Gastrocnemius medialis (tissue), 4 donors: ENCODE data around the gene CLEC18A. TPM values are rescaled to one million over a fixed set of nuclear protein-coding genes. Genes with fewer than 3 reads are reported as not detected.

Source experiments
- ATAC-seq, 2 donors: fragments of 150-250 bp; one replicate each; pipeline ENCODE4 v1.9.1; 2016
- DNase-seq, 2 donors: peaks; one replicate each; pipeline ENCODE4 v3.0.0-alpha.2; 2019
- H3K27ac ChIP-seq, 4 donors: fragments of 200-600 bp; sonication (generic); 1 replicate in 1 of 4; 2 replicates in 3 of 4; pipeline ENCODE4 v1.5.1; 2016 to 2018; ENCODE audit warnings: mild to moderate bottlenecking in 2 of 4, moderate library complexity in 1 of 4
- H3K27me3 ChIP-seq, 3 donors: fragments of 200-600 bp; sonication (generic) in 2 of 3; 1 replicate in 1 of 3; 2 replicates in 2 of 3; pipeline versions ENCODE4 v1.5.1 to v1.6.0; 2016 to 2019; ENCODE audit warnings: mild to moderate bottlenecking in 1 of 3, moderate library complexity in 1 of 3
- H3K36me3 ChIP-seq, 2 donors: fragments of 200-600 bp; sonication (generic) in 1 of 2; one replicate each; pipeline ENCODE4 v1.5.1; 2017 to 2018
- H3K4me1 ChIP-seq, 2 donors: fragments of 200-600 bp; sonication (generic) in 1 of 2; one replicate each; pipeline ENCODE4 v1.5.1; 2016 to 2017; ENCODE audit warnings: mild to moderate bottlenecking in 2 of 2
- H3K4me3 ChIP-seq, 4 donors: fragments of 200-600 bp; sonication (generic) in 3 of 4; 1 replicate in 1 of 4; 2 replicates in 3 of 4; pipeline ENCODE4 v1.5.1; 2016 to 2019; ENCODE audit warnings: mild to moderate bottlenecking in 2 of 4
- H3K9me3 ChIP-seq, 3 donors: fragments of 200-600 bp; sonication (generic) in 2 of 3; 1 replicate in 1 of 3; 2 replicates in 2 of 3; pipeline ENCODE4 v1.5.1; 2016 to 2019
- POLR2A ChIP-seq, 2 donors: fragments of 450-650 bp; IDR thresholded peaks; one replicate each; pipeline ENCODE4 v1.6.1; 2017; ENCODE audit warnings: antibody characterized with exemption in 2 of 2, mild to moderate bottlenecking in 2 of 2, moderate library complexity in 2 of 2
- in situ Hi-C, 4 donors: fragments of 200-750 bp; cut with MboI; loops; one replicate each; pipeline versions ENCODE4 v1.15.0 to v1.8.0; 2017; ENCODE audit warnings: low sequenced_read_pairs in 4 of 4
- intact Hi-C: fragments of 100-400 bp; cut with DNase I; formaldehyde crosslinking; loops from one replicate; pipeline ENCODE4 v1.15.1; 2023; ENCODE audit warnings: low total_unique reads
- total RNA-seq, 4 donors: library from RNA; depleted of rRNA; stranded (reverse); fragments of >200 nt; gene quantifications; one replicate each; pipeline versions ENCODE4 v1.1.0 to v1.2.3, GENCODE V29; 2016
- TF ChIP-seq, protein P1 (sequence below), 5 experiments: fragments of 450-650 bp in 3 of 5; fragments of 200-600 bp in 2 of 5; sonication (generic) in 2 of 5; IDR thresholded peaks in 4 of 5; conservative IDR thresholded peaks in 1 of 5; 1 replicate in 4 of 5; 2 replicates in 1 of 5; pipeline ENCODE4 v1.5.1; 2016 to 2019; ENCODE audit warnings: antibody characterized with exemption in 5 of 5, mild to moderate bottlenecking in 3 of 5, moderate library complexity in 3 of 5

CLEC18A gene
- total RNA-seq, 4 donors from 2014 or later, result 0.71 TPM; not detected in 3

DNA sequence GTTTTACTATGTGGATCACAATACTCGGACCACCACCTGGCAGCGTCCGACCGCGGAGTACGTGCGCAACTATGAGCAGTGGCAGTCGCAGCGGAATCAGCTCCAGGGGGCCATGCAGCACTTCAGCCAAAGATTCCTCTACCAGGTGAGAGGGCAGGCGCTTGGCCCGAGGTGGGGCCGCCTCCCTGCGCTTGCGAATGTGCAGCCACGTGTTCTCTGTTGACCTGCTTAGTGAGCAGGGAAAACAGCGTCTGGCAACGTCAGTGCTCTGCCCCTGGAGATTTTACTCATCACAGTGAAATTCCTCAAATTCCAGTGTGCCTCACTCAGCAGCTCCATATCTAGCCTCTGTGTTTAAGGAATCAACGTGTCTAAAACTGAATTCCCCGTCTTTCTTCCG lies 33.4 kb upstream of the CLEC18A start:
- ATAC-seq, result peak; percentile 72 to 84
- no peaks in the 10 kb centered on the region for H3K36me3 ChIP-seq
- peak; percentile 46 to 75 for DNase-seq
- intact Hi-C loops, result no loop called here
- peaks cover 20 to 25% of the 10 kb centered on the region in 2 donors for H3K4me1 ChIP-seq
- peak overlapping the region; percentile 61 to 77 (median 66) for H3K27ac ChIP-seq
- no peak overlapping the region for H3K4me3 ChIP-seq
- TF ChIP-seq POLR2A (IDR thresholded peaks at IDR 0.05), result peak in 1 of 2 donors; percentile 6
- TF ChIP-seq, protein P1, sequence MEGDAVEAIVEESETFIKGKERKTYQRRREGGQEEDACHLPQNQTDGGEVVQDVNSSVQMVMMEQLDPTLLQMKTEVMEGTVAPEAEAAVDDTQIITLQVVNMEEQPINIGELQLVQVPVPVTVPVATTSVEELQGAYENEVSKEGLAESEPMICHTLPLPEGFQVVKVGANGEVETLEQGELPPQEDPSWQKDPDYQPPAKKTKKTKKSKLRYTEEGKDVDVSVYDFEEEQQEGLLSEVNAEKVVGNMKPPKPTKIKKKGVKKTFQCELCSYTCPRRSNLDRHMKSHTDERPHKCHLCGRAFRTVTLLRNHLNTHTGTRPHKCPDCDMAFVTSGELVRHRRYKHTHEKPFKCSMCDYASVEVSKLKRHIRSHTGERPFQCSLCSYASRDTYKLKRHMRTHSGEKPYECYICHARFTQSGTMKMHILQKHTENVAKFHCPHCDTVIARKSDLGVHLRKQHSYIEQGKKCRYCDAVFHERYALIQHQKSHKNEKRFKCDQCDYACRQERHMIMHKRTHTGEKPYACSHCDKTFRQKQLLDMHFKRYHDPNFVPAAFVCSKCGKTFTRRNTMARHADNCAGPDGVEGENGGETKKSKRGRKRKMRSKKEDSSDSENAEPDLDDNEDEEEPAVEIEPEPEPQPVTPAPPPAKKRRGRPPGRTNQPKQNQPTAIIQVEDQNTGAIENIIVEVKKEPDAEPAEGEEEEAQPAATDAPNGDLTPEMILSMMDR (IDR thresholded peaks at IDR 0.05 in 4 of 5, conservative IDR thresholded peaks at IDR 0.05 in 1 of 5), result no peak
- no peaks in the 10 kb centered on the region for H3K27me3 ChIP-seq
- in situ Hi-C loops, result no loop called here
- no peaks in the 10 kb centered on the region for H3K9me3 ChIP-seq

DNA sequence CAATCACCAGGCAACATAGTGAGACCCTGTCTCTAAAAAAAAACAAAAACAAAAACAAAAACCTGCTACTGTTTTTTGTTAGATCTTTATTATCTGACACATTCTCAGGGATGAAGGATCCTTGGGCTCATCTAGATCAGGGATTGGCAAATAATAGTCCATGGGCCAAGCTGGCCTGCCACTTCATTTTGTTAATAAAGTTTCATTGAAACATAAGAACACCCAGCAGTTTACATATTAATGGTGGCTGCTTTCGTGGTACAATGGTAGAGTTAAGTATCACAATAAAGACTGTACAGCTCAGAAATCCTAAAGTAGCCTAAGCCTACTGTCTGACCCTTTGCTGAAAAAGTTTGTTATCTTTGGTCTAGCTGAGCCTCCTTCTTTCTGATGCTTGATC lies 32.9 kb upstream of the CLEC18A start:
- TF ChIP-seq, protein P1 (IDR thresholded peaks at IDR 0.05 in 4 of 5, conservative IDR thresholded peaks at IDR 0.05 in 1 of 5), result no peak
- no peak for TF ChIP-seq POLR2A (IDR thresholded peaks at IDR 0.05)
- in situ Hi-C loops, result no loop called here
- H3K27ac ChIP-seq, result peak overlapping the region; percentile 57 to 77 (median 62)

DNA sequence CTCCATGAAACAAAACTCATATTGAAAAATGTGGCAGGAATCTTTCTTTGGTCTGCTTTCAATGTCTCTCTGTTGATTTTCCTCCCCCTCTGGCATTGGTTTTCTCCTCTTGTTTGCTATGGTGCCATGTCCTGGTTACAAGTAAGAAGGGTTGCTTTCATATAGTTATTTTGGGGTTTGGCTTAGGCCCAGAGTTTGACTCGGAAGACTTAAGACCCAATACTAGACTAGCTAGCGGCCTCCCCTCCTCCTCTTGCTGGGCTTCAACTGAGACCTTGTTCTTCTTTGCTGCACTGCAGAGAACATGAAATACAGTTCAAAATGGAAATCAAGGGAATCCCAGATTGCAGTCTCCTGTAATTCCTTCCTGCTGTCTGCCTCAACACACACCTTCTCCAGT lies 30.0 kb upstream of the CLEC18A start:
- intact Hi-C loops (loop anchor here (10.0 kb wide), 1 partner anchor 56 kb away; no protein-coding TSS in a partner anchor), in situ Hi-C loops (no loop called here)
- Histone ChIP-seq H3K4me3 (no peak overlapping the region), H3K4me1 (peaks cover 18 to 23% of the 10 kb centered on the region in 2 donors), H3K9me3 (no peaks in the 10 kb centered on the region), H3K27me3 (no peaks in the 10 kb centered on the region), H3K27ac (peak overlapping the region in 3 of 4 donors; percentile 0 to 31 (median 18)), H3K36me3 (no peaks in the 10 kb centered on the region)
- TF ChIP-seq, protein P1 (IDR thresholded peaks at IDR 0.05 in 4 of 5, conservative IDR thresholded peaks at IDR 0.05 in 1 of 5), result no peak
- ATAC-seq (peak in 1 of 2 donors; percentile 42), DNase-seq (no peak)

More for the DNA sequence above, 32.9 kb upstream of the CLEC18A start:
- no peaks in the 10 kb centered on the region for H3K27me3 ChIP-seq
- ATAC-seq, result no peak
- no peak for DNase-seq
- no peaks in the 10 kb centered on the region for H3K9me3 ChIP-seq
- intact Hi-C loops, result no loop called here
- H3K4me3 ChIP-seq, result no peak overlapping the region
- H3K36me3 ChIP-seq, result no peaks in the 10 kb centered on the region
- H3K4me1 ChIP-seq, result peaks cover 20 to 25% of the 10 kb centered on the region in 2 donors

DNA sequence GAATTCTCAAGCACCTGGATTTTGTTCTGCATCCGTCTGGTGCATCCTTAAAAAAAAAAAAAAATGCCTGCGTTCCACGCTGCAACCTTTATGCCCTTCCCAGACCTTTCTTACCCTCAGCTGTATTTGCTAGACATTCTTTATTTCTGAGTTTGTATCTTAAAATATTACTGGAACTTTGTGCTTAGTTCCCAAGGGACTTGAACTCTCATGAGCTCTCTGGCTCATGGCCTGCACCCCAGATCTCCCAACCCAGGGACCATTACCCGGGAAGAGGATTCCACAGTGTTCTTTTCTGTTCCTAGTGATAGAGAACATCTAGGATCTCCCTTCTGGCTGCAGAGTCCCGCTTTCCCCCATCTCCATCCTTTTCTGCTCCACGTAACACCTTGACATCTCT lies 28.9 kb upstream of the CLEC18A start:
- intact Hi-C loops (loop anchor here (10.0 kb wide), 1 partner anchor 57 kb away; no protein-coding TSS in a partner anchor), in situ Hi-C loops (no loop called here)
- ATAC-seq, result no peak

More for the DNA sequence above, 28.9 kb upstream of the CLEC18A start:
- no peak for DNase-seq
- Histone ChIP-seq H3K27me3 (no peaks in the 10 kb centered on the region), H3K36me3 (no peaks in the 10 kb centered on the region), H3K27ac (peak overlapping the region in 3 of 4 donors; percentile 6 to 24 (median 7)), H3K4me3 (no peak overlapping the region), H3K4me1 (peaks cover 13 to 17% of the 10 kb centered on the region in 2 donors), H3K9me3 (no peaks in the 10 kb centered on the region)
- no peak for TF ChIP-seq POLR2A (IDR thresholded peaks at IDR 0.05)
- TF ChIP-seq, protein P1 (IDR thresholded peaks at IDR 0.05 in 4 of 5, conservative IDR thresholded peaks at IDR 0.05 in 1 of 5), result no peak
